Fibroblast of mammary gland (primary cell): ENCODE results near the gene TNFRSF21.
A peak's percentile ranks its signal among the peaks of the same experiment; 100 is the strongest.

Experiments used
- DNase-seq: peaks from one replicate; pipeline ENCODE4 v3.0.0-alpha.2; 2010; ENCODE audit warnings: low read depth
- H3K4me3 ChIP-seq: 2 replicates; pipeline ENCODE4 v1.5.1; 2011; ENCODE audit warnings: low read depth, mild to moderate bottlenecking, low read length, moderate library complexity; ENCODE audit not compliant: control insufficient read depth
- CTCF ChIP-seq: conservative IDR thresholded peaks from 2 replicates; pipeline ENCODE4 v1.5.1; 2011; ENCODE audit warnings: low read depth, low read length, inconsistent platforms; ENCODE audit not compliant: control insufficient read depth, insufficient read depth

The TNFRSF21 gene

DNA sequence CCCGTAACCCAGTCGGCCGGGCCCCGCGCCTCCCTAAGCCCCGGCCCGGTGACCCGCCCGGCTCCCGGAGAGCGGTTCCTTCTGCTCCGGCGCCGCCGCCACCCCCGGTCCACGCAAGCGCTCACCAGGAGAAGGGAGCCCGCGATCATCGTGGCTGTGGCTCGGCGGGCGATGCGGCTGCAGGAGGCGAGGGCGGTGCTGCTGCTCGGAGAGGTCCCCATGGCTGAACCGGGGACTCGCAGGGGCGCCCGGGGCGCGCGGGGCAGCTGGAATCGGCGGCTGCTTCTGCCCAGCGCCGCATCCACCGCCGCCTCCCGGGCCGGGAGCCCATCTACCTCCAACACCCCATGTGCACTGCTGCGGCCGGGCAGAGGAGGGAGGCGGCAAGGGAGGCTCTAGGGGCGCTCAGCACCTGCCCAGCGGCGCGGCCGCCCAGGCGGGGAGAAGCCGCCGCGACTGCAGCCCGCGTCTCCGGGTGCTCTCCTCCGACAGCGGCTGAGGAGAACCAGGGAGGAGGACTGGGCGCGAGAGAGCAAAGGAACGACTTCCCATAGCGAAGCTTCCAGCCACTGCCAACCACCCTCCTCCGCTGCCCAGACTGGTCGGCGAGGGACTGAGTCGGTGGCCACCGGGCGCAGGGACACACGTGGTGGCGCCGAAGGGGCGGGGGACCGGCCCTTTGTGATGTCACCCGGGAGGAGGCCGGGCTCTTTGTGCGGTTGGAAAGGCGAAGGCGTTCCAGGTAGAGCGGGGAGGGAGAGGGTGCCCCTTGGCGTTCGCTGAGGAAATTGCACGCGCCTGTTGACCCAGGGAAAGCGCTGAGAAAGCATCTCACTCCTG, at the start of gene TNFRSF21:
Gene TNFRSF21 (minus strand): TSS at position 615 of the 840 bp plus-strand sequence. CDS start 394 bp downstream, at position 221.
- peak within 1 kb of the TSS; percentile 63 for H3K4me3 ChIP-seq
- DNase-seq = peak; percentile 84
- TF ChIP-seq CTCF = peak; percentile 96

DNA sequence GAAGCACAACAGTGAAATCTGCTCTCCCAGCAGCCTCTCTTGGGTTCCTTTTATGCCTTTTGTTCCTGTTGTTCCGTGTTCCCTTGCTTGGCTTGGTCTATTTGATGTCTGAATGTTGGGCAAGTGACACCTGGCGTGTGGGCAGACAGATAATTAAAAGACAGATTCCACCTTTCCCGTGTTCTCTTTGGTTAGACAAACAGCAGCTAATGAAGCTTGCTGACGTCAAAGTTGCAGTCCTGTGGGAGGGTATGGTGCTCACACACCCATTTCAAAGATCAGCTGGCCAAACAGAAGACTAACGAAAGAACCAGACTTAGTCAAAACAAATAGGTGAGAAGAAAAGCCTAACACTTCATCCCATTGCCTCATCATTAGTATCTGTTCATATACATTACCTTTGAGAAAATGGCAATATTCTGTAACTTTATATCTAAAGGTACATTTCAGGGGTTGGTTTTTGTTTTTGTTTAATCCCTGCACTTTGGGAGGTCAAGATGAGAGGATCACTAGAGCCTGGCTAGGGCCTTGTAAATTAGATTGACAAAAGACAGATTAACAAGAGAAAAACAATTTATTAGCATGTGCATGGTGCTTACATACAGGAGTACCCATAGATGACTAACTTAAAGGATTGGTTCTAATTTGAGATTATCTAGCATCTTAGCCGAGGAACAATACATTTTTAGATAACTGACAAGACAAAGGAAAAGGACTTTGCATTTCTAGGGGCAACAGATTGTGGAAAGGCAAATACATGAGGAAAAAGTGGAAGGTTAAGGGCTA, 48.9 kb upstream of the TNFRSF21 start:
- no peak for DNase-seq
- no peak for TF ChIP-seq CTCF
- no peak overlapping the region for H3K4me3 ChIP-seq

DNA sequence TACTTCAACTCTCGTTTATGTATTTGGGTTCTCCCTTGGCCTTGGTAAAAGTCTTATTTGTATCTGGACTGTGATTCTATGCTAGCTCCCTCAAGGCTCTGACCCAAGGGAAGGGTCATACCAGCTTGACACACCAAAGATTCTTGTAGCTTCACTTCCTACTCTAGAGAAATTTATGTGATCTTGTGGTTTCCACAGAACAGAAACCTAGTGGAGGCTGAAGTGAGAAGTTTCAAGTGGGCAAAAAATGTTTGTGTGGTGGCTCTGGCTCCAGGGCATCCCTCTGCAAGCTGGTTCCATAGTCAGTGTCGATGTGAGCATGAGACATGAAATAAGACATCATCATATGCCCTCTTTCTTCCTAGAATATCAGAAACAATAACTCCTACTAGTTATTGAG, 48.1 kb upstream of the TNFRSF21 start:
- no peak for TF ChIP-seq CTCF
- H3K4me3 ChIP-seq = no peak overlapping the region
- no peak for DNase-seq

GRCh38 chr6:47355496-47355895, 45.8 kb upstream of the TNFRSF21 start:
- no peak for TF ChIP-seq CTCF
- no peak for DNase-seq
- H3K4me3 ChIP-seq = no peak overlapping the region

DNA sequence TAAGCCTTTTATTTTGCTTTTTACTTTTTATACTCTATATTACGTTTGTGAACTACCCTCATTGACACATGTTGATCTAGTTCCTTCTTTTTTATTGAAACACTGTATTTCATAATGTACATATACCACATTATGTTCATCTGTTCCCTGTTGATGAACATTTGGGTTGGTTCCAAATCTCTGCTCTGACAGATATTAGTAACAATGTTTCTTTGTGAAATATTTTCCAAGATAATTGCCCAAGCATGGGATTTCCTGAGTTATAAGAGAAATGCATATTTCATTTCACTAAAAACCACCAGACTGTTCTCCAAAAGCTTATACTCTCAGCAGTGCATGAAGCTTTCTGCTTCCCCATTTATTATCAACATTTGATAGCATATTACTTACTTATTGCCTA, 44.2 kb upstream of the TNFRSF21 start:
- H3K4me3 ChIP-seq = no peak overlapping the region
- no peak for TF ChIP-seq CTCF
- DNase-seq = no peak

- no peak for DNase-seq
- TF ChIP-seq CTCF = no peak
- H3K4me3 ChIP-seq = no peak overlapping the region
Measured at GRCh38 chr6:47352966-47353365, 43.3 kb upstream of the TNFRSF21 start.
